ENCODE data around the gene GFOD1.
"Not testable (repeated sequence)": the region's sequence is repeated elsewhere in the genome, so short reads cannot be mapped to it uniquely, and the experiment has no call there.

The GFOD1 gene

DNA sequence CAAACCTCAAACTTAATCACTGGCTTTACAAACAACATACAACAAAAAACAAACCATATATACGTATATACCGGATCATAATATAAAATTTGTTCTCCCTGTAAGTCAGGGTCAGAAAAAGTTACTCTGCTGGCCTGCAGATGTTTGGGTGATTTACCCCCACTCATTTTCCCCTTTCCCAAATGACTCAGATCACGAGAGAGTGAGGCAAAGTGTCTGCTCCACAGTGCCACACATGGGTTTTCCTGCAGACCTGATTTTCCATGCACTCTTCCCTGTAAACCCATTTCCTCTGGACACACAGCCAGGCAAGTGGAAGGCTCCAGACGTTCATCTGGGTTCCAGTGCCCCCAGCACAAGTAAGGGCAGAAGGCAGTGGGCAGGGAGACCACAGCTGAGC, 23.5 kb downstream of the GFOD1 start:
- DNase-seq (ENCODE audit: low read depth in 2 of 2): no peak

DNA sequence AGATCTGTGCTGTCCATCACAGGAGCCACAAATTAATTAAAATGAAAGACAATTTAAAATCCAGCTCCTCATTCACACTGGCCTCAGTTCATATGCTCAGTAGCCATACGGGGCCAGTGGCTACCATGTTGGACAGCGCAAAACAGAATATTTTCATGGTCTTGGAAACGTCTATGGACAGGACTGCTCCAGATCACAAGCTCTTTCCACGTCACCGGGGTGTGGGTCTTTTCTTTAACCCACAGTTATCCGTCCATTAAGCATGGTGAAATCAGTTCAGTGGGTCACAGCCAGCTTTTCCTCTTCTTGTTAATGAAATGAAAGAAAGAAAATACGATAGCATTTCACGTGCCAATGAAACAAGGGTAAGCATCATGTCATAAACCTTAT, 24.1 kb downstream of the GFOD1 start:
- DNase-seq (ENCODE audit: low read depth in 2 of 2): no peak

DNA sequence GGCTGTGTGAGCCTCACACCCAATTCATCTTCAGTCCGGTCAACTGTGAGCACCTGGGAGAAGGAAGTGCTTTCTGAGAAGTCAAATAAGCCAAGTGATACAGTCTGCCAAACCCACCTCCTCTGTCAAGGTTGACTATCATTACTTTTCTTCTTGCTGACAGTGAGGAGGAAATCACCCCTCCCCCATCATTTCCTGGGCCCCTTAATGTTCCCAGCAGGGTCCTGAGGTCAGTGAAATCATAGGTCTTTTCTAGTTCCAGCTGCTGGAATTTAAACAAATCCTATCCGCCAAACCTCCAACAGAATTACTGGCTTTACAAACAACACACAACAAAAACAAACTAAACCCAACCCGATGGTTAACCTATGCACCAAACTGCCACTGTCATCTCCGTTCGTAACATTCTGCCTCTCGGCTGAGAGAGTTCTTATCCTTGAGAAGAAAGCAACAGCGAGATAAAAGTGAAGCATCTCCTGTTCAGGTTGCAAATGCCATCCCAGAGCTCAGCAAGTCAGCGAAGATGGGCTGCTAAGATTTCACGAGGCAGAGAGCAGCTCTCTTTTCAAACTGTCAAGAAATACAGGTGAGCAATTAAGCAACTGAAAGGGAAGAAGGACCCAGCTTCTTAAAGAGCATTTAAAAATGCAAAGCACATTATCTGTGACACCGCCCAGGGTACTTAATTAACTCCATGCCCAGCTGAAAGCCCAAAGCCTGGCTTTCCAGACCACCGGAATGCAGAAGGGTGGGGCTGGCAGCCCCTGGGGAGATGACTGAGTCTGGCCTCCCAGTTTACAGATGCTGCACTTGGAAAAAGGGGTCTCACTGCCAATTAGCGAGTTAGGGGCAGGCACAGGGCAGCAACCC, 24.7 kb downstream of the GFOD1 start:
- DNase-seq (ENCODE audit: low read depth in 2 of 2): no peak

DNA sequence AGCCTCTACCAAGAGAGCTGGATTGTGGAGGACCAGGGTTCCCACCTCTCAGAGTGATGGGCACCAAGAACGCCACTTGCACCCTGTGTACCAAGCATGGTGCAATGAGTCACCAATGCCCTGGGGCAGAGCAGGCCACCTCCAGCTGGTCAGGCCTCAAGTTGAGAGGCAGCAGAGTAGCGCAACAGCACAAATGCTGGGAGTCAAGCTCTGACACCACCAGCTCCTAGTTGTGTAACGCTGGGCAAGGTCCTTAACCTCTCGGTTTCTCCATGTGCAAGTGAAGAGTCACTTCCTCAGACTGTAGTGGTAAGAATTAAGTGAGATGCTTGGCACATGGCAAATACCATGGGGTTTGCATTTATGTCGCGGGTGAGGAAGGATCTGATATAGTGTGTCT, 25.6 kb downstream of the GFOD1 start:
- DNase-seq (ENCODE audit: low read depth in 2 of 2): no peak

DNA sequence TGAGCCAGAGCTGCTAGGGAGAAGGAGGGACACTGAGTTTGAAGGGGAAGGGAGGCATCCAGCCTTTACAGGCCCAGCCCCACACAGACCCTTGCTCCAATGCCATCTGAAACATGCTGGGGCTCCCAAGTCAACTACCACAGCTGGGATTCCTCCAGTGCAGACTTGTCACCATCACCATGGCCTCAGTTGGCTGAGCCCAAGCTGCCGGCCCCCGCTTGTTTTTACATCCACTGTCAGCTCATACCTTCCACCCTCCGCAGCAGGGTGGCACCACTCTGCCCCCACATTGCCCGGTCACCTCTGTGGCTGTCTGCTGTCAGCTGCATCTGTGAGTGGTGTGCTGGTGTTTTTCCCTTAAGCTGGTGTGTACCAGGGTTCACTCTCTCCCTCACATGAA, 26.1 kb downstream of the GFOD1 start:
- DNase-seq (ENCODE audit: low read depth in 2 of 2): no peak

DNA sequence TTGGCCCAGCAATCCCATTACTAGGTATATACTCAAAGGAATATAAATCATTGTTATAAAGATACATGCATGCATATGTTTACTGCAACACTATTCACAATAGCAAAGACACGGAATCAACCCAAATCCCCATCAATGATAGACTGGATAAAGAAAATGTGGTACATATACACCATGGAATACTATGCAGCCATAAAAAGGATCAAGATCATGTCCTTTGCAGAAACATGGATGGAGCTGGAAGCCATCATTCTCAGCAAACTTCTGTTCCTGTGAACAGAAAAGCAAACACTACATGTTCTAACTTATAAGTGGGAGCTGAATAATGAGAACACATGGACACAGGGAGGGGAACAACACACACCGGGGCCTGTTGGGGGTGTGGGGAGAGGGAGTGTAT, 27.1 kb downstream of the GFOD1 start:
- not testable (repeated sequence) for DNase-seq (ENCODE audit: low read depth in 2 of 2)

DNA sequence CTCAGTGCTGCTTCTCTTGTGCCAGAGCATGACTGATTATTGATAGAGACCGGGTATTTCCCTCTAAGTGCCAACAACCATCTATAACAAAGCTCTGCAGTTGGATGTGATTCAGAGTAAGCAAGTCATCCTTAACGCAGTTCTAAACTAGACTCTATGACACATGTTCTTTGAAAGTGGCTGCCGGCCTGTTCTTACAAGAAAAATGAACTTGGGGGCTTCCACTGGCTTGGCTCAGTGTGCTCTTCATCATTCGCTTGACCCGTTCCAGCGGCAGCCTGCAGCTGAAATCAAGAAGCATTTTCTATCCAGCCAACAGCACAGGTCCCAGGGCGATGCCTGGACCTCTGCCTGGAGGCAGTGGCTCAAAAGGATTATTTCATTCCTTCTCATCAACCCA, 29.8 kb downstream of the GFOD1 start:
- no peak for DNase-seq (ENCODE audit: low read depth in 2 of 2)

DNA sequence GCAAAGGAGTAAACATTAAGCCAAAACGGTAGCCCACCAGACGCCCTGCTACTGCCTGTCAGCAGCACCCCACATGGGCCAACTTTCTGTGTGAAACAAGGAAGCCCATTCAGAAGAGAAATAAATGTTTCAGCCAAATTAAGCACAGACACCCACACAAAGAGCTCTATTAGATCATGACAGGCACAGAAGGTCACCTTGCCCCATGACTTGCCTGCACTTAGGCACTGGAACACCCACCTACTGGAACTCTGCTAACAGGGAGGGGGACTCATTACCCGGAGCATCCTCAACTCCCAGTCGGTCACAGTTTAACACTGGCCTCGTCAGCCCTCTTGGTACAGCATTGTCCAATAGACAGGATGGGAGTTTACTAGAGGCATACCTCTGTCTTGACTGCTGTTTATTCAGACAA, 31.8 kb downstream of the GFOD1 start:
- no peak for DNase-seq (ENCODE audit: low read depth in 2 of 2)

DNA sequence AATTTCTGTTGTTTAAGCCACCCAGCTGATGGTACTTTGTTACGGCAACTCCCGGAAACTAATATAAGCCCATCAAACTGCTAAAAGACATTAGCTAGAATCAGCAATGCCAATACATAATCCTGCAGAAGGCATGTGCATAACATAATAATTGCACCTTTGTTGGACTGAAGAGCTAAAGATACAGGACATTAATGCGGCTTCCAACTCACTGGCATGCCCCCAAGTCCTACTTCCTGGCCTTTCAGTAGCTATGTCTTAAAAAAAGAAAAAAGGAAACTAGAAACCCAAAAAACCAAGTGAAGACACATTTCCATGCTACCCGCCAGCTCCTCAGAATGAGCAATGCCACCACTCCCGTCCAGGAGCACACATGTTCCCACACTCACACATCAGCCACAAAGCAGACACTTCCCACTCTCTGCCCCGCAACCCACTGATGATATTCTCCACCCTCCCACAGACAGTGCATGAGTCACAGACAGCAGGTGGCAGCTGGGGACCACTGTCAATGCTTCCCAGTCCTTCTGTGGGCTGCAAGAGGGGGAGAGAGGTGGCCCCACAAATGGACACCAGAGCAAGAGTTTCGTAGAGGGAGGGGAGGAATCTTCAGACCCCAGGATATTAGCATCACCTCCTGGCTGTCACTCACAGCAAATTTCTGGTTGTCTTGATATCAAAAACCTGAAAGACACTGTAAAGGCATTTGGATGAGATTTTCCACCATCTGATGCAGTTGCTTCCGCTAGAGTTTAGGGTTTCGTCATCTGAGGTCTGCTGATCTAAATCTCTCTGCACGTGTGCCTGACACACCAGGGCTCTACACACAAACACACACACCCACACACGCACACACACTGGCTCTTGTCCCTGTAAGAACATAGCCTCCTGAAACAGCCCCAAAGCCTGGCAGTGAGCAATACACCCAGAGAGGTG, 32.8 kb downstream of the GFOD1 start:
- DNase-seq (ENCODE audit: low read depth in 2 of 2): no peak

DNA sequence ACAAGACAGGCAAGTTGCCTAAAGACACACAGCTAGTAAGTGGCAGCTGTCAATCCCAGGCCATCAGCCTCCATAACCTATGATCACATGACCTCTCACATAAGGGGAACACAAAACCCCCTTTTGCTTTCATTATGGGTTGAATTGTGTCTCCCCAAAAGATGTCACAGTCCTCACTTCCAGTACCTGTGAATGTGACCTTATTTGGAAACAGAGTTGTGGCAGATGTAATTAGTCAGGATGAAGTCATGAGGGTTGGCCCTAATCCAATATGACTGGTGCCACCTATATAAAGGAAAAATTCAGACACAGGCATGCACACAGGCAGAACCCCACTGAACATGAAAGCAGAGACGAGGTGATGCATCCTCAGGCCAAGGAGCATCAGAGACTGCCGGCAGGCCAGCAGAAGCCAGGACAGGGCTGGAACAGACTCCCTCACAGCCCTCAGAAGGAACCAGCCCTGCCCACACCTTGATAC, 33.6 kb downstream of the GFOD1 start:
- DNase-seq (ENCODE audit: low read depth in 2 of 2): no peak

DNA sequence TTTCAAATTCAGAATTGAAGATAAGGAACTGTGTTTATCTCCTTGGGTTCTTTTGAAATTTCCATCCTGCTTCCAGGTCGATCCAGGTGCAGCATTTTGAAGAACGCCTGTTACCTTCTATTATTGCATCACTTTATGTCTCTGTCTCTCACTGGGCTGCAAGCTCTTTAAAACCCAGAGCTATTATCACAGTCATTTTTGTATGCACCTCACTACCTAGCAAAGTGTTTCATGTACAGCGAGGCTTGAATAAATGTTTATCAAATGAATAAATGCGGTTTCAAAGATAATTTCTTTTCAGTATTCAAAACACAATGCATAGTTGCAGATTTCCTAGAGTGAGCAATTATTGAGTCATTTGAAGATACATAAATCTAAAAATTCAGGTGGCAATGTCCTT, 34.2 kb downstream of the GFOD1 start:
- DNase-seq (ENCODE audit: low read depth in 2 of 2): no peak

DNA sequence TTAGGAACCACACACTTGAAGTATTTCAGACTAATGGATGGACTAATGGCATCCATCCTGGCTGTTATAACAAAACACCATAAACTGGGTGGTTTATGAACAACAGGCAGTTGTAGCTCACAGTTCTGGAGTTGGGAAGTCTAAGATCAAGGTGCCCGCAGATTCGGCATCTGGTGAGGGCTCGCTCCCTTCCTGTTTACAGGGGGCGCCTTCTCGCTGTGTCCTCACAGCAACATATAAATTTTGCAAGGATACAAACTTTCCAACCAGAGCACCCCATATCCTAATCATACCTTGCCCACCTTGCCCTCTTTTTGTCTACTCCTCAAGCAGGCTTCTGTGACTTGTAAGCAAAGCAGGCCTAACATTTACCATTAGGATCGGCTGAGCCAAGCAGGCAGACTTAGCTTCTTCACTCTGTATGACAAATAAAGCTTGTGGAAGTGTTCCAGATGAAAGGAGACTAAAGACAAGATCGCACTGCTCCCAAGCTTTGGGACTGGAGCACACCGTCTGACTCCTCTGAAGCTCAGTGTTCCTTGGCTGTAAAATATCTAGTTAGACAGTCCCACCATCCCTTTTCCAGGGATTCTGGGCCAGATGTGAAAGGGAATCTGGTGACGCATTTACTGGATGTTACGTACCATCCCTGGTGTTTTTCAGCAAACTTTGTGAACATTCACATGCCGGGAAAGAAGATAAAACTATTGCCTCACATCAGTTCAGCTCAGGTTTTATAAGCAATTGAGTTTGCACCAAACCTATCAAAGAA, 34.9 kb downstream of the GFOD1 start:
- DNase-seq (ENCODE audit: low read depth in 2 of 2): no peak

DNA sequence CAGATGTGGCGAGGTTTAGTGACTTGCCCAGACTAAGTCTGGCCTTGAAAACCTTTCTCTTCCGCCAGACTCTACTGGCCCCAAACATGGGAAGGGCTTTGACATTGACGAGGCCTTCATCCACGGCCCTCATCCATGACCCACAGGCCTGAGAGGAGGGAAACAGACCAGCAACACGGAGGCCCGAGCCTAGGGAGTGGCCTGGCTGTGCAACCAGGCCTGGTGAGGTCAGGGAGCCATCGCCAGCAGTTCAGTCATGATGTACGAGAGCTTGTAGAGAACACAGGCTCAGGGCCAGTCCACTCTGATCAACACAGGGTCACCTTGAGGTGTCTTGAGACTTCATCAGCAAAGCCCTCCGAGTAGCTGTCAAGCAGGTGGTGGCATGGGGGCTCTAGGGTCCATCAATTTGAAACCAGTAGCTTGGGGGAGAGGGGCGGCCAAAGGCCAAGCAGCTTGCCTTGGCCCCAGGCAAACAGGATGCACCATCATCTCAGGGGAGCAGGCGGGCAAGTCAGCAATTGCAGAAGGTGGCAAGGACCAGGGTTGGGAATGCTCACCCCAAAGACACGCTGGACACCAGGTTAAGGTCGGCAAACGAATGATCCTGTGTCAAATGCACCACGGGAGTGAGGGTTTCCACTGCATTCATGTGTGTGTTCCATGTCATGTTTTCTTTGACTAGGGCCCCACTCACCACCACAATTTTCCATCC, 36.1 kb downstream of the GFOD1 start:
- no peak for DNase-seq (ENCODE audit: low read depth in 2 of 2)

DNA sequence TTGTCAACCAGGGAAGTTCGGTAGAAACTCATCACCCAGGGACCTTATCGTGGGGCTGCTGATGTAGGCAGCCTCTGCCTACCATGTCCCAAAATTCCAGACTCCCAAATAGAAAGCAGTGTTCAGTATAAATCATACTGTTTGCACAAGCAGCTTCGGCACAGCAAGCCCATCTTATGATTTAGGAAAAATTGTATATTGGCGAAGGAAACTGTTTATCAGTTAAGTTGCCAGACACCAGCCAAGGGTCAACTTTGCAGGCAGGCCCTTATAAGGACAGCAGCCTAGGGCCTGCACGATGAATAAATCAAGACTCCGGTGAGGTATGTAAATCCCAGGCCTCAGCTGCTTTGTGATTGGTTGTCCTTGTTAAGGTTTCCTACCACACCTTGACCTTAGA, 36.8 kb downstream of the GFOD1 start:
- no peak for DNase-seq (ENCODE audit: low read depth in 2 of 2)

DNA sequence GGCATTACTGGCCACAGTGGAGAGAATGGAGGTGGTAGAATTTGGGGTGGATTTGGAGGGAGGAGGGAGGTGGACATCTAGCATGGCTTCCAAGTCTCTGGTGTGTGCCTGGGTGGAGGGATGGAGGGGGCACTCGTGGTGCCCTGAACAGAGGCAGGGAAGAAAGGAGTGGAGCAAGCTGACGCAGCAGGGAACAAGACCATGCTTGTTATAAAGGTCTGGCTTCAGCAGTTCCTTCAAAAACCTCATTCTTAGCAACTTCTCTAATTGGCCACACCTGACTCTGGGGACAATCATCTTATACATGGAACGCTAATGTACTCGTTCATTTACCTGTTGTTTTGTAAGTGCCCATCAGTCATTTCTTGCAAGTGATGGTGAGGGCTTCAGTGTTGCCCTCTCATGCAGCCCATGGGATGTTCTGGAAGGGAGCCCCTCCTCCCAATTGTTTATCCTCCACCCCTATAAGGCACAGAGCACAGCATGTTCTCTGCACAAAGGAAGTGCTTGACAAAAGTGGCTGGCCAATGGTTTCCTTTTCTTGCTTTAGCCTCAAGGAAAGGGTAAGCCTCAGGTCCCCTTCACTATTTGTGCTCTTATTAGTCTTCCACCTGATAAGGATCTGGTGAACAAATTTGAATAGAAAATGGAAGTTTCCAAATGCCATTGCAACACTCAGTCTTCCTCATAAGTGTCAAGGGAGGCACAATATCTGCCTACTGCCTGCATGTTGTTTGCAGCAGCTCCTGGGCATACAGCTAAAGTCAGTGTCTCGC, 39.3 kb downstream of the GFOD1 start:
- no peak for DNase-seq (ENCODE audit: low read depth in 2 of 2)

DNA sequence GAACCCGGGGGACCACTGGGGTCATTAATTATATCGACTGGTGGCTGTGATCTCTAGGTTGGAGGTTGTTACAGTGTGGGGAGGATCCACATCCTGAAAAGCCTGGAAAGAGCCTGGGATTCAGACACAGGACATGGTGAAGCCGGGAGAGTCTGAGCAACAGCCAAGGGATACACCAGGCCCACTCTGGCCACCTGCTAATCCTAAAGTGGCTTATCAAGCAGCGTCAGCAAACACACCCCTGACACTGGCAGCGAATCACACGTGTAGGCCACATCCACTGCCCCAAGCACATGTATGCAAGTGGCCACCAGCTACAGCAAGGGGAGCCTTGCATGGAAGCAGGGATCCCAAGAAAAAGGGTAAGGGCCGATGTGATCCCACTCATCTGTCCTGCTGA, 41.0 kb downstream of the GFOD1 start:
- no peak for DNase-seq (ENCODE audit: low read depth in 2 of 2)

DNA sequence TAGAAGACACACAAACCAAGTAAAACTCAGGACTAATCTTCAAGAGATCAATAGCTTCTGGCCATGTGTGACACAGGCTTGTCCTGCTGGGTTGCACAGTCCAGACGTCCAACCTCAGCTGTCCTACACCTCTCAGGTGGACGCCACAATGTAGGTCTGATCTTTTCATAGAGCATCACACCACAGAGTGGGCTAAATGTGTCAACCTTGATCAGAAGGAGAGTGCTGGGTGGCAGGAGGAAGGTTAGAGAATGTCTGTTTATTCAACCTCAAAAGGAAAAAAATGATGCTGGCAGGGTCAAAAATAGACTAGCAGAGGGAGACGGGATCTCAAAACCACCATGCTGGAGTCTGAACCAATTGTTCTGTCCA, 41.7 kb downstream of the GFOD1 start:
- no peak for DNase-seq (ENCODE audit: low read depth in 2 of 2)

DNA sequence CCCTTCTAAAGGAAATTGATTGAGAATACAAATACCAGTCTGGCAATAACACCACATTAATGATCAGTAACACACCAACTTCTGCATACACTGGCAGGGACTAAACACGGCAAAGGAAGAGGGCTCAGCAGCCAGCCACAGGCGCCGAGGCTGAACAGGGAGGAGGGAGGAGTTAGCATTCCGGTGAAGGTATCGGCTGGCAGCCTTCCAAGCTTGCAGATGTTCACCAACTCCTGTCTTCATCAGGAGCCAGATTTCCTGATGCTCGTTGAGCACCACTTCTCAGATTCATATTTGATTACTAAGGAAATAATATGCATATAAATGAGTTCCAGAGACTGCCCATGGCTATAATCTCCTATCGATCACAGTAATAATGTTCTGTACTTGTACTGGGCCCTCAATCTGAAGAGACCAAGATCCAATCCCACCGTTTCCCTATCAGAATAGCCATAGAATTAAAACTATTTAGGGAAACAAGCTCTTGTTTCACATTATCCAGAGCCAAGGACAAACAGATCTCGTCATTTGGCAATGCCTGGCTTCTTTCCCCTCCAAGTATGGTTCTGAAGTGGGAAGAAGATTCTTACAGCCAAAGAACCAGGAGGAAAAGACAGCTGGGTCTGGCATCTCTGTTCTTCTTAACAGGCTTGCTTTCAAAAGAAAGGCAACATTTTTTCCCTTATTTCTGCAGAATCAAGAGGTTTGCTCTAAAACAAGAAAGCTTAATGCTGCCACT, 42.2 kb downstream of the GFOD1 start:
- DNase-seq (ENCODE audit: low read depth in 2 of 2): no peak

DNA sequence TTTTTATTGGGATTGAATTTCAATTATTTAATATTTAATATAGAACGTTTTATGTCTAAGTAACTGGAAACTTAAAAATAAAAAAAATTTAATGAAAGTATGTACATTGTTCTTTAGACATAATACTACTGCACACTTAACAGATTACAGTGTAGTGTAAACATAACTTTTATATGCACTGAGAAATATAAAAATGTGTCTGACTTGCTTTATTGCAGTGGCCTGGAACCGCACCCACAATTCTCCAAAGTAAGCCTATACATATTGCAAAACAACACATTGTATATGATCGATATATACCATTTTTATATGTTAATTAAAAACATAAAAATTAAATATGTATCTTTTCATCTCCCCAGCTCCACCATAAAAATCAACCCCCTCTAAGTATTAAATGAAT, 42.8 kb downstream of the GFOD1 start:
- DNase-seq (ENCODE audit: low read depth in 2 of 2): no peak

DNA sequence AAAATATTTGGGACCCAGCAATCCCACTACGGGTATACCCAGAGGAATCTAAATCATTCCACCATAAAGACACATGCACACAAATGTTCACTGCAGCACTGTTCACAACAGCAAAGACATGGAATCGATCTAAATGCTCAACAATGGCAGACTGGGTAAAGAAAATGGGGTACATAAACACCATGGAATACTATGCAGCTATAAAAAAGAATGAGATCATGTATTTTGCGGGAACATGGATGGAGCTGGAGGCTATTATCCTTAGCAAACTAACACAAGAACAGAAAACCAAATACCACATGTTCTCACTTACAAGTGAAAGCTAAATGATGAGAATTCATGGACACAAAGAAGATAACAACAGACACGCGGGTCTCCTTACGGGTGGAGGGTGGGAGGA, 43.4 kb downstream of the GFOD1 start:
- not testable (repeated sequence) for DNase-seq (ENCODE audit: low read depth in 2 of 2)

Data from fibroblast of skin of left biceps (primary cell).